OCI-LY3 (cell line): ENCODE results near the gene CDC42BPA.
"Not testable (repeated sequence)": the region's sequence is repeated elsewhere in the genome, so short reads cannot be mapped to it uniquely, and the experiment has no call there.

Experiments used
- H2AFZ ChIP-seq: fragments of 200-600, 300-600 bp; shearing (Covaris generic); 2 replicates; pipeline ENCODE4 v1.6.0; 2014; ENCODE audit warnings: antibody characterized with exemption, low read depth, low read length
- H3K27ac ChIP-seq: fragments of 200-600, 300-600 bp; sonication (generic); 2 replicates; pipeline ENCODE4 v1.5.1; 2014; ENCODE audit warnings: mild to moderate bottlenecking, low read length, moderate library complexity, mixed read lengths
- H3K27me3 ChIP-seq: fragments of 200-600, 300-600 bp; sonication (generic); 2 replicates; pipeline ENCODE4 v1.6.1; 2014; ENCODE audit warnings: low read depth, low read length, mixed read lengths
- H3K36me3 ChIP-seq: fragments of 200-600, 300-600 bp; sonication (generic); replicated peaks from 2 replicates; pipeline ENCODE3; 2014; ENCODE audit warnings: low read depth, low read length, mixed read lengths
- H3K4me1 ChIP-seq: fragments of 300-600, 200-600 bp; sonication (generic); 2 replicates; pipeline ENCODE4 v1.6.1; 2014; ENCODE audit warnings: low read length, mixed read lengths
- H3K4me2 ChIP-seq: fragments of 200-600, 300-600 bp; sonication (generic); 2 replicates; pipeline ENCODE4 v1.6.1; 2014; ENCODE audit warnings: low read length, mixed read lengths
- H3K4me3 ChIP-seq: fragments of 300-600, 200-600 bp; sonication (generic); 2 replicates; pipeline ENCODE4 v1.5.1; 2014; ENCODE audit warnings: antibody characterized with exemption, mild to moderate bottlenecking, low read length, moderate library complexity
- H3K79me2 ChIP-seq: fragments of 300-600, 200-600 bp; shearing (Covaris generic); 2 replicates; pipeline ENCODE4 v1.6.1; 2014; ENCODE audit warnings: mild to moderate bottlenecking, low read length, mixed read lengths
- H3K9ac ChIP-seq: fragments of 300-600, 200-600 bp; shearing (Covaris generic); 2 replicates; pipeline ENCODE4 v1.6.0; 2014; ENCODE audit warnings: mild to moderate bottlenecking, low read length, moderate library complexity
- H3K9me3 ChIP-seq: fragments of 200-600, 300-600 bp; shearing (Covaris generic); 2 replicates; pipeline ENCODE4 v1.6.1; 2014; ENCODE audit warnings: low read length, mixed read lengths; ENCODE audit not compliant: insufficient read depth
- H4K20me1 ChIP-seq: fragments of 200-600, 300-600 bp; sonication (generic); 2 replicates; pipeline ENCODE4 v1.6.1; 2016; ENCODE audit warnings: low read length, mixed read lengths; ENCODE audit not compliant: insufficient read depth
- EZH2phosphoT487 ChIP-seq: fragments of 200-600 bp; shearing (Covaris generic); IDR thresholded peaks from 2 replicates; pipeline ENCODE4 v1.6.1; 2018; ENCODE audit warnings: antibody characterized with exemption, mixed run types, low read depth
- TF ChIP-seq, protein P1 (sequence below): fragments of 200-600, 300-600 bp; sonication (generic); IDR thresholded peaks from 2 replicates; pipeline ENCODE4 v1.5.1; 2014; ENCODE audit warnings: antibody characterized with exemption, low read length, low read depth

The CDC42BPA gene

DNA sequence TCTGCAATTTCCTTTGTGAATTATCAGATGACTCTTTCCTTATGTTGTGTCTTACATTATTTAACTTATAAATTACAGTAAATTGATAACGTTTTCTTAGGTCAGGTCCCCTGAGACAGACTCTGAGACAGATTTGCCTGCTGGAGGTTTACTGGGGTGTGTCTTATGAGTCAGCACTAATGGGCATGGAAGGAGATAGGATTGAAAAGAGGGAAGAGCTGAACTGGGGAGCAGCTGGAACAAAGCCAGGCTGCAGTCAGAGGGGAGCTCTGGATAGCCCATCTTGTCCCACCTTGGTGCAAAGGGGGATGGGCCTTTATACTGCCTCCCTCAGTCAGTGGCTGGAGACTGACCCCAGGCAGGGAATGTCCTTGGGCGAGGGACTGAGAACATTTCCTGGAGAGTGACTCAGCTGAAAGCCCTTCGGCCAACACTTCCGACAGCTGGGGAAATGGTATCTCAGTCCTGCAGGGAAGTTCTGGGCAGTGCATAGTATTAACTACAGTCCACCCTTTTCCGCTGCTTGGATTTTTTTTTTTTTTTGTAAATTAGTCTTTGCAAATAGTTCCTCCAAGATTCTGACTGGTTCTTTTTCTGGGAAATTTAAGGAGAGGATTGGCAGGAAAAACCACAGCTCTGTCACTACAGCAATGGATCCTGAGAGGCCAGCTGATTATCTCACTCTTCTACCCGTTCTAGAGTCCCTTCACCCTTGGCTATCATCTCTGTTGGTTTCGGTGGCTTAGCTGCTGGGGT is 39.1 kb upstream of the CDC42BPA start:
- Histone ChIP-seq H3K9me3 (no peaks in the 10 kb centered on the region), H3K79me2 (no peaks in the 10 kb centered on the region), H3K4me2 (no peak overlapping the region), H3K36me3 (no peaks in the 10 kb centered on the region), H3K27me3 (no peaks in the 10 kb centered on the region), H2AFZ (no peak overlapping the region), H3K4me1 (no peaks in the 10 kb centered on the region), H3K27ac (no peak overlapping the region), H4K20me1 (no peaks in the 10 kb centered on the region), H3K4me3 (no peak overlapping the region), H3K9ac (no peak overlapping the region)
- TF ChIP-seq, protein P1, sequence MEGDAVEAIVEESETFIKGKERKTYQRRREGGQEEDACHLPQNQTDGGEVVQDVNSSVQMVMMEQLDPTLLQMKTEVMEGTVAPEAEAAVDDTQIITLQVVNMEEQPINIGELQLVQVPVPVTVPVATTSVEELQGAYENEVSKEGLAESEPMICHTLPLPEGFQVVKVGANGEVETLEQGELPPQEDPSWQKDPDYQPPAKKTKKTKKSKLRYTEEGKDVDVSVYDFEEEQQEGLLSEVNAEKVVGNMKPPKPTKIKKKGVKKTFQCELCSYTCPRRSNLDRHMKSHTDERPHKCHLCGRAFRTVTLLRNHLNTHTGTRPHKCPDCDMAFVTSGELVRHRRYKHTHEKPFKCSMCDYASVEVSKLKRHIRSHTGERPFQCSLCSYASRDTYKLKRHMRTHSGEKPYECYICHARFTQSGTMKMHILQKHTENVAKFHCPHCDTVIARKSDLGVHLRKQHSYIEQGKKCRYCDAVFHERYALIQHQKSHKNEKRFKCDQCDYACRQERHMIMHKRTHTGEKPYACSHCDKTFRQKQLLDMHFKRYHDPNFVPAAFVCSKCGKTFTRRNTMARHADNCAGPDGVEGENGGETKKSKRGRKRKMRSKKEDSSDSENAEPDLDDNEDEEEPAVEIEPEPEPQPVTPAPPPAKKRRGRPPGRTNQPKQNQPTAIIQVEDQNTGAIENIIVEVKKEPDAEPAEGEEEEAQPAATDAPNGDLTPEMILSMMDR, result no peak
- TF ChIP-seq EZH2phosphoT487, result no peak

DNA sequence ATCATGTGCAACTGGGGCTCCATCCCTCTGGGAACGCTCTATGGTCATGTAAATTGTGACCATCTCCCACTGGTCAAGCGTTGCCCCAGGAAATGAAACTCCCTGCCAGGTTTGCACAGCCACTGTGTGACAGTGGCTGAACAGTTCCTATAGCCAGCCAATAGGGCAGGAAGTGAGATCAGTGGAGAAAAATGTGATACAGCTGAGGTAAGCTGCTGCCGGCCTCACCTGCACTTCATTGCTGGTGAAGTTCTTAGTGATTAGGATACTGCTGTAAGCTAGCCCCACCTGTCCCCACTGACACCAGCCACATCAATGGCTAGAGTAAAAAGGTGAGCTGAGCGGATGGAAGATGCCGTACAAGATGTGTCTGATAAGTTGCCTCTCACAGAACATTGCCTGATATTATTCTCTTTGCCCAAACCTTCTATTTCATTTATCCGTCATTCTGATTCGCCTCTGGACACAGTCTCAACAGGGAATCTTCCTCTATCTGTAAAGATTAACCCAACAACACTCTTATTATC is 38.4 kb upstream of the CDC42BPA start:
- H3K27me3 ChIP-seq, result no peaks in the 10 kb centered on the region
- no peaks in the 10 kb centered on the region for H3K36me3 ChIP-seq
- H3K4me2 ChIP-seq, result no peak overlapping the region
- no peak overlapping the region for H2AFZ ChIP-seq
- no peaks in the 10 kb centered on the region for H3K9me3 ChIP-seq
- no peak overlapping the region for H3K9ac ChIP-seq
- no peak overlapping the region for H3K27ac ChIP-seq
- H3K4me3 ChIP-seq, result no peak overlapping the region
- H3K79me2 ChIP-seq, result no peaks in the 10 kb centered on the region
- no peaks in the 10 kb centered on the region for H3K4me1 ChIP-seq
- H4K20me1 ChIP-seq, result no peaks in the 10 kb centered on the region
- TF ChIP-seq, protein P1, result no peak
- no peak for TF ChIP-seq EZH2phosphoT487

DNA sequence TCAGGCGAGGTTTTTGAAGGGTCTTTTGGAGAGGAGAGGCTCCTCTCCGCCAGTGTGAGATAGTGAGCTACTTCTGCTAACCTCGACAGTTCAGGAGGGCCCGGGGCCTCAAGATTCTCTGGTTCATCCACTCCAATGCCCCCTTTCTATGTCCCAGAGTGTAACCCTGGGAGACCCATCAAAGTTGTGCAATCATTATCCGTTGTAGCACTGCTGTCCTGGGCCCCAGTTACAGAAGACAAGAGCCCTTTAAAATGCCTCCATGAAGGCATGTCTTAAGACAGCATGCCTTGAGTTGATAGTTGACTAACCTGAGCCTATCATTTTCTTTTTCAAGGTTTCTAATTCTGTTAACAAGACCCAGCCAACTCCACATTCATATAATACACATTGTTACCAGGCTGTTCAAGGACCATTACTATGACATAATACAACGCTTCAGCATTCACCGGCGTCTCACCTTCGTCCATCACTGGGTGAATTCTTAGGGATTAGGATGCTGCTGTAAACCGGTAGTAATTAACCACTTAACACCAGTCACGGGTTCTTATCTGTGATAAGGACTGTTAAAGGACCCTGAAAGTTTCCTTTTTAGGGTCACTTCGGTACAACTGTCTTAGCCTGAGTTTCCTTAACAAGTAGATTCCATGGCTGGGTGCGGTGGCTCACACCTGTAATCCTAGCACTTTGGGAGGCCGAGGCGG is 37.4 kb upstream of the CDC42BPA start:
- H3K4me2 ChIP-seq, result no peak overlapping the region
- no peak overlapping the region for H3K27ac ChIP-seq
- H3K36me3 ChIP-seq, result no peaks in the 10 kb centered on the region
- H3K4me3 ChIP-seq, result no peak overlapping the region
- TF ChIP-seq, protein P1, result no peak
- no peak for TF ChIP-seq EZH2phosphoT487
- no peak overlapping the region for H3K9ac ChIP-seq
- H4K20me1 ChIP-seq, result no peaks in the 10 kb centered on the region
- H3K9me3 ChIP-seq, result no peaks in the 10 kb centered on the region
- H3K79me2 ChIP-seq, result no peaks in the 10 kb centered on the region
- no peaks in the 10 kb centered on the region for H3K4me1 ChIP-seq
- no peaks in the 10 kb centered on the region for H3K27me3 ChIP-seq
- H2AFZ ChIP-seq, result no peak overlapping the region

DNA sequence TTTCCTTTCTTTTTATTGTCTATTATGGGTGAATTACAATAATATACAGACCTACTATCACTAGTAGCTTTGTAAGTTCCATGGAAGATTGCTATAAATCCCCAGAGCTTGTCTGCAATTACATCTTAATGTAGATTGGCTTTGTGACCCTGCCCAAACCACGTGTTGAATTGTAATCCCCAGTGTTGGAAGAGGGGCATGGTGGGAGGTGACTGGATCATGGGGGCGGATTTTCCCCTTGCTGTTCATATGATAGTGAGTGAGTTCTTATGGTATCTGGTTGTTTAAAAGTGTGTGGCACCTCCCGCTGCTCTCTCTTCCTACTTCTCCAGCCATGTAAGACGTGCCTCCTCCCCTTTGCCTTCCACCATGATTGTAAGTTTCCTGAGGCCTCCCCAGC is 34.9 kb upstream of the CDC42BPA start:
- Histone ChIP-seq H3K36me3 (no peaks in the 10 kb centered on the region), H4K20me1 (no peaks in the 10 kb centered on the region), H3K79me2 (no peaks in the 10 kb centered on the region), H3K9ac (no peak overlapping the region), H3K4me2 (no peak overlapping the region), H3K27ac (no peak overlapping the region), H3K4me3 (no peak overlapping the region), H3K4me1 (no peaks in the 10 kb centered on the region), H2AFZ (no peak overlapping the region), H3K9me3 (no peaks in the 10 kb centered on the region), H3K27me3 (no peaks in the 10 kb centered on the region)
- TF ChIP-seq, protein P1, result no peak
- TF ChIP-seq EZH2phosphoT487, result no peak

DNA sequence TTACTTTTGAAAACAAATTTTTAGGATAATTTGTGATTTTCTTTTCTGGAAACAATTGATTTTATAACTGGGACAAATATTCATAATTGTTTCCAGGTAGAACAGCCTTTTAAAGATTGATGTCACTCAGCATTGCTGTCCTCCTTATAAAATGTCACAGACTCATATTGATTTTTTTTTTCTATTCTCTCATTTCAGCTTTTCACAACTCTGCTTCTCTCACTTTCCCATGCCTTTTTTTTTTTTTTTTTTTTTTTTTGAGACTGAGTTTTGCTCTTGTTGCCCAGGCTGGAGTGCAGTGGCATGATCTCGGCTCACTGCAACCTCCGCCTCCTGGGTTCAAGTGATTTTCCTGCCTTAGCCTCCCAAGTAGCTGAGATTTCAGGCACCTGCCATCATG is 33.9 kb upstream of the CDC42BPA start:
- not testable (repeated sequence) for H4K20me1 ChIP-seq, H3K9me3 ChIP-seq, H3K79me2 ChIP-seq, H3K9ac ChIP-seq, H3K27me3 ChIP-seq, H3K4me2 ChIP-seq, H3K4me1 ChIP-seq, H3K27ac ChIP-seq, H2AFZ ChIP-seq, H3K4me3 ChIP-seq, H3K36me3 ChIP-seq
